HCT116 (cell line): ENCODE measurements around the gene PLD5. TPM values are rescaled to one million over a fixed set of nuclear protein-coding genes. Genes with fewer than 3 reads are reported as not detected.

Source experiments
- ATAC-seq: fragments of 200-7000 bp; cut with Tn5 transposase; 2 replicates; pipeline ENCODE4 v1.9.1; 2020; ENCODE audit warnings: mild to moderate bottlenecking, moderate library complexity
- BruUV-seq: library from RNA; stranded (reverse); fragments of 400-500 nt; replicated peaks from 2 replicates; lab custom pipeline; 2021; lab: Mats Ljungman, UMichigan
- CTCF ChIA-PET: fragments of 300-600 bp; sonication (Branson Sonifier 250); formaldehyde crosslinking; loops from one replicate; lab custom pipeline; 2021; ENCODE audit warnings: antibody characterized with exemption; lab: Charles Lee
- POLR2A ChIA-PET: fragments of 300-600, 350-600 bp; sonication (Branson Sonifier 250); formaldehyde crosslinking; loops from one replicate; lab custom pipeline; 2021; ENCODE audit warnings: antibody characterized with exemption; lab: Charles Lee
- RAD21 ChIA-PET, 2 experiments: fragments of 300-600 bp; sonication (Branson Sonifier 250); formaldehyde crosslinking; loops; one replicate each; lab custom pipeline; 2023; ENCODE audit warnings: low total read pairs in 2 of 2; ENCODE audit not compliant: uncharacterized antibody in 2 of 2, unreplicated experiment in 2 of 2, low non-redundant PET in 1 of 2; lab: Charles Lee
- DNase-seq: peaks from one replicate; pipeline ENCODE4 v3.0.0-alpha.2; 2010; ENCODE audit warnings: low read depth, low spot score
- H2AFZ ChIP-seq: fragments of 200-600 bp; shearing (Covaris generic), sonication (generic); 2 replicates; pipeline ENCODE4 v1.6.1; 2017; ENCODE audit warnings: low read depth, mixed run types, mixed read lengths, antibody characterized with exemption, low read length; ENCODE audit not compliant: poor library complexity, severe bottlenecking
- H3K27ac ChIP-seq: 2 replicates; pipeline ENCODE4 v1.5.1; 2012; ENCODE audit warnings: low read depth, low read length
- H3K27me3 ChIP-seq: fragments of 200-600 bp; sonication (generic); 2 replicates; pipeline ENCODE4 v1.6.1; 2016; ENCODE audit warnings: mixed run types, low read length, mixed read lengths; ENCODE audit not compliant: insufficient read depth
- H3K36me3 ChIP-seq, 2 experiments: fragments of 200-500 bp in 1 of 2; fragments of 200-600 bp in 1 of 2; sonication (Bioruptor generic) in 1 of 2; sonication (generic) in 1 of 2; 2 replicates each; pipeline versions ENCODE4 v1.5.1 to v1.6.1; 2014 to 2016; ENCODE audit warnings: low read length in 2 of 2, inconsistent platforms in 1 of 2, mixed read lengths in 1 of 2, mixed run types in 1 of 2; ENCODE audit not compliant: insufficient read depth in 2 of 2, control insufficient read depth in 1 of 2
- H3K4me1 ChIP-seq, 2 experiments: fragments of 200-600 bp in 1 of 2; sonication (generic) in 1 of 2; 2 replicates each; pipeline versions ENCODE4 v1.5.1 to v1.6.1; 2012 to 2017; ENCODE audit warnings: low read length in 2 of 2, inconsistent platforms in 1 of 2, mild to moderate bottlenecking in 1 of 2, mixed read lengths in 1 of 2, mixed run types in 1 of 2, moderate library complexity in 1 of 2; ENCODE audit not compliant: insufficient read depth in 2 of 2, control insufficient read depth in 1 of 2
- H3K4me2 ChIP-seq: fragments of 200-600 bp; sonication (generic); 2 replicates; pipeline ENCODE4 v1.6.1; 2017; ENCODE audit warnings: mixed run types, low read length, mixed read lengths
- H3K4me3 ChIP-seq, 2 experiments: fragments of 200-600 bp in 1 of 2; sonication (generic) in 1 of 2; replicated peaks in 1 of 2; 2 replicates each; pipeline ENCODE4 v1.5.1; 2011 to 2016; ENCODE audit warnings: low read length in 2 of 2, control low read depth in 1 of 2, low read depth in 1 of 2, mild to moderate bottlenecking in 1 of 2, mixed read lengths in 1 of 2, mixed run types in 1 of 2
- H3K79me2 ChIP-seq: fragments of 200-600 bp; sonication (generic); 2 replicates; pipeline ENCODE4 v1.6.1; 2017; ENCODE audit warnings: mild to moderate bottlenecking, mixed run types, low read length, moderate library complexity, mixed read lengths; ENCODE audit not compliant: insufficient read depth
- H3K9ac ChIP-seq: fragments of 200-600 bp; sonication (generic); 2 replicates; pipeline ENCODE4 v1.6.1; 2016; ENCODE audit warnings: low read length, mixed read lengths
- H3K9me2 ChIP-seq: fragments of 200-600 bp; sonication (generic), shearing (Covaris generic); 2 replicates; pipeline ENCODE4 v1.6.1; 2017; ENCODE audit warnings: mixed run types, mild to moderate bottlenecking, moderate library complexity; ENCODE audit not compliant: insufficient read depth
- H3K9me3 ChIP-seq, 2 experiments: fragments of 200-500 bp in 1 of 2; fragments of 200-600 bp in 1 of 2; sonication (Bioruptor generic) in 1 of 2; sonication (generic) in 1 of 2; 2 replicates each; pipeline ENCODE4 v1.6.1; 2014 to 2017; ENCODE audit warnings: low read length in 2 of 2, mixed read lengths in 2 of 2, inconsistent platforms in 1 of 2, low read depth in 1 of 2, mild to moderate bottlenecking in 1 of 2, mixed run types in 1 of 2, moderate library complexity in 1 of 2; ENCODE audit not compliant: control insufficient read depth in 1 of 2, insufficient read depth in 1 of 2
- H4K20me1 ChIP-seq: fragments of 200-600 bp; sonication (generic), shearing (Covaris generic); 2 replicates; pipeline ENCODE4 v1.6.1; 2017; ENCODE audit warnings: mixed run types, mild to moderate bottlenecking, moderate library complexity; ENCODE audit not compliant: insufficient read depth
- CBX3 ChIP-seq: IDR thresholded peaks from 2 replicates; pipeline ENCODE4 v1.6.1; 2012; ENCODE audit warnings: low read depth
- CEBPB ChIP-seq: IDR thresholded peaks from 2 replicates; pipeline ENCODE4 v1.6.1; 2012; ENCODE audit warnings: low read depth
- EGR1 ChIP-seq: IDR thresholded peaks from 2 replicates; pipeline ENCODE4 v1.6.1; 2012; ENCODE audit warnings: low read depth
- ELF1 ChIP-seq: IDR thresholded peaks from 2 replicates; pipeline ENCODE4 v1.6.1; 2012; ENCODE audit warnings: low read depth, borderline replicate concordance
- EZH2 ChIP-seq: fragments of 200-600 bp; sonication (generic); IDR thresholded peaks from 2 replicates; pipeline ENCODE4 v1.6.1; 2017; ENCODE audit warnings: antibody characterized with exemption, mixed run types
- FOSL1 ChIP-seq: IDR thresholded peaks from 2 replicates; pipeline ENCODE4 v1.6.1; 2012; ENCODE audit warnings: low read depth
- JUND ChIP-seq: IDR thresholded peaks from 2 replicates; pipeline ENCODE4 v1.6.1; 2012
- POLR2A ChIP-seq: IDR thresholded peaks from 2 replicates; pipeline ENCODE4 v1.7.0; 2011; ENCODE audit warnings: borderline replicate concordance; ENCODE audit not compliant: insufficient read depth, insufficient read length; ENCODE audit errors: extremely low read depth
- POLR2AphosphoS5 ChIP-seq: IDR thresholded peaks from 2 replicates; pipeline ENCODE4 v1.6.1; 2011; ENCODE audit warnings: mild to moderate bottlenecking, low read depth, low read length, moderate library complexity
- RAD21 ChIP-seq: IDR thresholded peaks from 2 replicates; pipeline ENCODE4 v1.6.1; 2012; ENCODE audit warnings: low read depth, mild to moderate bottlenecking
- SIN3A ChIP-seq: IDR thresholded peaks from 2 replicates; pipeline ENCODE4 v1.6.1; 2012; ENCODE audit warnings: low read depth
- SP1 ChIP-seq: IDR thresholded peaks from 2 replicates; pipeline ENCODE4 v1.6.1; 2012; ENCODE audit warnings: low read depth
- SRF ChIP-seq: IDR thresholded peaks from 2 replicates; pipeline ENCODE4 v1.6.1; 2012; ENCODE audit warnings: low read depth
- TCF7L2 ChIP-seq: IDR thresholded peaks from 2 replicates; pipeline ENCODE4 v1.7.0; 2011; ENCODE audit warnings: borderline replicate concordance, inconsistent platforms; ENCODE audit not compliant: insufficient read depth, insufficient read length; ENCODE audit errors: extremely low read depth
- YY1 ChIP-seq: IDR thresholded peaks from 2 replicates; pipeline ENCODE4 v1.6.1; 2011; ENCODE audit warnings: low read length, low read depth, moderate library complexity, mild to moderate bottlenecking; ENCODE audit not compliant: insufficient replicate concordance; ENCODE audit errors: extremely low read depth
- ZNF274 ChIP-seq: fragments of 200-500 bp; sonication (Bioruptor generic); IDR thresholded peaks from 2 replicates; pipeline ENCODE4 v1.6.1; 2014; ENCODE audit warnings: mild to moderate bottlenecking, low read depth, low read length, inconsistent platforms
- intact Hi-C: fragments of 100-400 bp; cut with micrococcal nuclease; formaldehyde crosslinking; loops from 2 replicates; pipeline ENCODE4 v1.10.0; 2022
- total RNA-seq: library from RNA; stranded (reverse); gene quantifications from one replicate; pipeline ENCODE4 v1.2.1, GENCODE V29; 2021; ENCODE audit not compliant: unreplicated experiment
- TF ChIP-seq, protein P1 (sequence below), 3 experiments: fragments of 200-600 bp in 1 of 3; sonication (generic) in 1 of 3; IDR thresholded peaks in 2 of 3; conservative IDR thresholded peaks in 1 of 3; 2 replicates each; pipeline ENCODE4 v1.5.1; 2012 to 2017; ENCODE audit warnings: low read depth in 2 of 3, low read length in 2 of 3, antibody characterized with exemption in 1 of 3, borderline replicate concordance in 1 of 3, control low read depth in 1 of 3, mild to moderate bottlenecking in 1 of 3, mixed read lengths in 1 of 3, mixed run types in 1 of 3, moderate library complexity in 1 of 3; ENCODE audit not compliant: insufficient read depth in 1 of 3
- TF ChIP-seq, protein P2 (sequence below): IDR thresholded peaks from 2 replicates; pipeline ENCODE4 v1.6.1; 2012
- TF ChIP-seq, protein P3 (sequence below): IDR thresholded peaks from 2 replicates; pipeline ENCODE4 v1.6.1; 2012
- TF ChIP-seq, protein P4 (sequence below): IDR thresholded peaks from 2 replicates; pipeline ENCODE4 v1.6.1; 2012; ENCODE audit warnings: low read depth

Gene PLD5
- total RNA-seq, 1 experiment from 2014 or later, result not detected

DNA sequence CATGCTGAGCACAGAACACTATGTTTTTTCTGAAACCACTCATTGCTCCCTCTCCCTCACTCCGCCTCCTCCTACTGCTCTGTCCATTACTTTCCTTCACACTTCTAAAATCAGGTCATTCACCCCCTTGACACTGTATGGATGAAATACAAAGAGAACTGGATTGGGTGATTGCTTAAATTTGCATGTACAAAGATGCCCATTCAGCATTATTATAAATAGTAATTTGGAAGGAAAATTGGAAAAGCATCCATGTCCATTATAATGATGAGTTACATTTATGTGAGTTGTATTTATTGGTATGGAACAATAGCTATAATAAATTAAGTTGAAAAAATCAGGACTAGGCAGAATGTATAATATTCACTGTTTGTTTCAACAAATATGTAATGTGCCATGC is 83.7 kb downstream of the PLD5 start:
- POLR2A ChIA-PET, result no interaction called here
- H3K27me3 ChIP-seq, result no peaks in the 10 kb centered on the region
- H3K36me3 ChIP-seq, result no peaks in the 10 kb centered on the region
- no peaks in the 10 kb centered on the region for H3K9me2 ChIP-seq
- H3K4me2 ChIP-seq, result no peak overlapping the region
- H3K4me1 ChIP-seq, result no peaks in the 10 kb centered on the region
- no peaks in the 10 kb centered on the region for H3K9me3 ChIP-seq
- no peak for TF ChIP-seq POLR2AphosphoS5
- no peak for TF ChIP-seq TCF7L2
- TF ChIP-seq JUND, result no peak
- TF ChIP-seq, protein P1, sequence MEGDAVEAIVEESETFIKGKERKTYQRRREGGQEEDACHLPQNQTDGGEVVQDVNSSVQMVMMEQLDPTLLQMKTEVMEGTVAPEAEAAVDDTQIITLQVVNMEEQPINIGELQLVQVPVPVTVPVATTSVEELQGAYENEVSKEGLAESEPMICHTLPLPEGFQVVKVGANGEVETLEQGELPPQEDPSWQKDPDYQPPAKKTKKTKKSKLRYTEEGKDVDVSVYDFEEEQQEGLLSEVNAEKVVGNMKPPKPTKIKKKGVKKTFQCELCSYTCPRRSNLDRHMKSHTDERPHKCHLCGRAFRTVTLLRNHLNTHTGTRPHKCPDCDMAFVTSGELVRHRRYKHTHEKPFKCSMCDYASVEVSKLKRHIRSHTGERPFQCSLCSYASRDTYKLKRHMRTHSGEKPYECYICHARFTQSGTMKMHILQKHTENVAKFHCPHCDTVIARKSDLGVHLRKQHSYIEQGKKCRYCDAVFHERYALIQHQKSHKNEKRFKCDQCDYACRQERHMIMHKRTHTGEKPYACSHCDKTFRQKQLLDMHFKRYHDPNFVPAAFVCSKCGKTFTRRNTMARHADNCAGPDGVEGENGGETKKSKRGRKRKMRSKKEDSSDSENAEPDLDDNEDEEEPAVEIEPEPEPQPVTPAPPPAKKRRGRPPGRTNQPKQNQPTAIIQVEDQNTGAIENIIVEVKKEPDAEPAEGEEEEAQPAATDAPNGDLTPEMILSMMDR (IDR thresholded peaks at IDR 0.05 in 2 of 3, conservative IDR thresholded peaks at IDR 0.05 in 1 of 3; ENCODE audit: borderline replicate concordance in 1 of 3, insufficient read depth in 1 of 3, low read depth in 2 of 3, low read length in 2 of 3), result no peak
- no peak for TF ChIP-seq EZH2
- TF ChIP-seq, protein P2, sequence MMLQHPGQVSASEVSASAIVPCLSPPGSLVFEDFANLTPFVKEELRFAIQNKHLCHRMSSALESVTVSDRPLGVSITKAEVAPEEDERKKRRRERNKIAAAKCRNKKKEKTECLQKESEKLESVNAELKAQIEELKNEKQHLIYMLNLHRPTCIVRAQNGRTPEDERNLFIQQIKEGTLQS, result no peak
- no peak for TF ChIP-seq SIN3A
- TF ChIP-seq, protein P3, sequence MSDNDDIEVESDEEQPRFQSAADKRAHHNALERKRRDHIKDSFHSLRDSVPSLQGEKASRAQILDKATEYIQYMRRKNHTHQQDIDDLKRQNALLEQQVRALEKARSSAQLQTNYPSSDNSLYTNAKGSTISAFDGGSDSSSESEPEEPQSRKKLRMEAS, result no peak
- no peak for TF ChIP-seq SP1
- TF ChIP-seq POLR2A, result no peak
- no peak for TF ChIP-seq ELF1
- no peak for TF ChIP-seq SRF
- TF ChIP-seq, protein P4, sequence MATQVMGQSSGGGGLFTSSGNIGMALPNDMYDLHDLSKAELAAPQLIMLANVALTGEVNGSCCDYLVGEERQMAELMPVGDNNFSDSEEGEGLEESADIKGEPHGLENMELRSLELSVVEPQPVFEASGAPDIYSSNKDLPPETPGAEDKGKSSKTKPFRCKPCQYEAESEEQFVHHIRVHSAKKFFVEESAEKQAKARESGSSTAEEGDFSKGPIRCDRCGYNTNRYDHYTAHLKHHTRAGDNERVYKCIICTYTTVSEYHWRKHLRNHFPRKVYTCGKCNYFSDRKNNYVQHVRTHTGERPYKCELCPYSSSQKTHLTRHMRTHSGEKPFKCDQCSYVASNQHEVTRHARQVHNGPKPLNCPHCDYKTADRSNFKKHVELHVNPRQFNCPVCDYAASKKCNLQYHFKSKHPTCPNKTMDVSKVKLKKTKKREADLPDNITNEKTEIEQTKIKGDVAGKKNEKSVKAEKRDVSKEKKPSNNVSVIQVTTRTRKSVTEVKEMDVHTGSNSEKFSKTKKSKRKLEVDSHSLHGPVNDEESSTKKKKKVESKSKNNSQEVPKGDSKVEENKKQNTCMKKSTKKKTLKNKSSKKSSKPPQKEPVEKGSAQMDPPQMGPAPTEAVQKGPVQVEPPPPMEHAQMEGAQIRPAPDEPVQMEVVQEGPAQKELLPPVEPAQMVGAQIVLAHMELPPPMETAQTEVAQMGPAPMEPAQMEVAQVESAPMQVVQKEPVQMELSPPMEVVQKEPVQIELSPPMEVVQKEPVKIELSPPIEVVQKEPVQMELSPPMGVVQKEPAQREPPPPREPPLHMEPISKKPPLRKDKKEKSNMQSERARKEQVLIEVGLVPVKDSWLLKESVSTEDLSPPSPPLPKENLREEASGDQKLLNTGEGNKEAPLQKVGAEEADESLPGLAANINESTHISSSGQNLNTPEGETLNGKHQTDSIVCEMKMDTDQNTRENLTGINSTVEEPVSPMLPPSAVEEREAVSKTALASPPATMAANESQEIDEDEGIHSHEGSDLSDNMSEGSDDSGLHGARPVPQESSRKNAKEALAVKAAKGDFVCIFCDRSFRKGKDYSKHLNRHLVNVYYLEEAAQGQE, result no peak
- no peak for TF ChIP-seq CEBPB
- TF ChIP-seq EGR1, result no peak
- no peak for TF ChIP-seq CBX3
- no peak for TF ChIP-seq ZNF274
- no peak for TF ChIP-seq YY1
- no peak for TF ChIP-seq FOSL1
- TF ChIP-seq RAD21, result no peak
- RAD21 ChIA-PET, result no interaction called here
- CTCF ChIA-PET, result no interaction called here
- ATAC-seq, result no peak
- H4K20me1 ChIP-seq, result no peaks in the 10 kb centered on the region
- H2AFZ ChIP-seq, result no peak overlapping the region
- H3K4me3 ChIP-seq, result no peak overlapping the region
- intact Hi-C loops, result no loop called here
- BruUV-seq, result no TSS peak
- no peak overlapping the region for H3K27ac ChIP-seq
- no peak for DNase-seq
- H3K9ac ChIP-seq, result no peak overlapping the region
- no peaks in the 10 kb centered on the region for H3K79me2 ChIP-seq
